Tibial artery (tissue), 4 donors: ENCODE results near the gene SKIC2.

Experiments
- DNase-seq, 2 donors: peaks; one replicate each; pipeline ENCODE4 v3.0.0-alpha.2; 2019
- H3K27ac ChIP-seq, 2 donors: fragments of 200-600 bp; sonication (generic) in 1 of 2; 1 replicate in 1 of 2; 2 replicates in 1 of 2; pipeline ENCODE4 v1.5.1; 2018 to 2019; ENCODE audit warnings: mild to moderate bottlenecking in 1 of 2
- H3K27me3 ChIP-seq, 2 donors: fragments of 200-600 bp; sonication (generic) in 1 of 2; one replicate each; pipeline versions ENCODE4 v1.5.1 to v1.6.0; 2016 to 2019
- H3K36me3 ChIP-seq, 3 donors: fragments of 200-600 bp; sonication (generic) in 2 of 3; one replicate each; pipeline ENCODE4 v1.5.1; 2016 to 2019; ENCODE audit warnings: mild to moderate bottlenecking in 2 of 3
- H3K4me1 ChIP-seq, 4 donors: fragments of 200-600 bp; sonication (generic) in 2 of 4; 1 replicate in 3 of 4; 2 replicates in 1 of 4; pipeline ENCODE4 v1.5.1; 2016 to 2019
- H3K4me3 ChIP-seq, 2 donors: fragments of 200-600 bp; sonication (generic) in 1 of 2; 1 replicate in 1 of 2; 2 replicates in 1 of 2; pipeline ENCODE4 v1.5.1; 2018 to 2019; ENCODE audit warnings: mild to moderate bottlenecking in 2 of 2
- H3K9me3 ChIP-seq, 3 donors: fragments of 200-600 bp; sonication (generic) in 1 of 3; one replicate each; pipeline ENCODE4 v1.5.1; 2016 to 2019
- CTCF ChIP-seq, 2 experiments: fragments of 200-600 bp in 1 of 2; fragments of 450-650 bp in 1 of 2; IDR thresholded peaks; one replicate each; pipeline ENCODE4 v1.5.1; 2017 to 2019; ENCODE audit warnings: antibody characterized with exemption in 2 of 2, mild to moderate bottlenecking in 1 of 2, moderate library complexity in 1 of 2
- intact Hi-C: fragments of 100-400 bp; cut with DNase I; formaldehyde crosslinking; loops from one replicate; pipeline ENCODE4 v1.15.0; 2023; ENCODE audit warnings: low total_unique reads

Gene SKIC2

DNA sequence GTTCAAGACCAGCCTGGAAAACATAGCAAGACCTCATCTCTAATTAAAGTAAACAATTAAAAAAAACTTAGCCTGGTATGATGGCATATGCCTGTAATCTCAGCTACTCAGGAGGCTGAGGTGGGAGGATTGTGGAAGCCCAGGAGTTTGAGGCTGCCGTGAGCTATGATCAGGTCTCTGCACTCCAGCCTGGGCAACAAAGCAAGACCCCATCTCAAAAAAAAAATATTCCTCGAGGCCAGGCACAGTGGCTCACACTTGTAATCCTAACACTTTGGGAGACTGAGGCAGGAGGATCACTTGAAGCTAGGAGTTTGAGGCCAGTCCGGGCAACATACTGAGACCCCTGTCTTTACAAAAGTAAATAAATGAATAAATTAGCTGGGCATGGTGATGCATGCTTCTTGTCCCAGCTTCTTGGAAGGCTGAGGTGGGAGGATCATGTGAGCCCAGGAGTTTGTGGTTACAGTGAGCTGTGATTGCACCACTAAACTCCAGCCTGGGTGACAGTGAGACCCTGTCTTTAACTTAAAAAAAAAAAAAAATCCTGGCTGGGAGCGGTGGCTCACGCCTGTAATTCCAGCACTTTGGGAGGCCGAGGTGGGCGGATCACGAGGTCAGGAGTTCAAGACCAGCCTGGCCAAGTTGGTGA lies 40.8 kb upstream of the SKIC2 start:
- H3K4me3 ChIP-seq, result no peak overlapping the region
- no peaks in the 10 kb centered on the region for H3K4me1 ChIP-seq
- no peak for TF ChIP-seq CTCF (IDR thresholded peaks at IDR 0.05)
- intact Hi-C loops, result no loop called here
- H3K27ac ChIP-seq, result no peak overlapping the region
- peaks cover 0 to 2% of the 10 kb centered on the region in 2 donors for H3K27me3 ChIP-seq
- no peak for DNase-seq
- no peaks in the 10 kb centered on the region for H3K9me3 ChIP-seq
- no peaks in the 10 kb centered on the region for H3K36me3 ChIP-seq

GRCh38 chr6:31919624-31920303 lies 39.2 kb upstream of the SKIC2 start:
- DNase-seq, result no peak
- intact Hi-C loops, result no loop called here

GRCh38 chr6:31920811-31921210 lies 38.2 kb upstream of the SKIC2 start:
- H3K4me1 ChIP-seq, result no peaks in the 10 kb centered on the region
- H3K27me3 ChIP-seq, result peaks cover 0 to under 1% of the 10 kb centered on the region in 2 donors
- no peak for DNase-seq
- H3K9me3 ChIP-seq, result no peaks in the 10 kb centered on the region
- H3K4me3 ChIP-seq, result no peak overlapping the region
- H3K27ac ChIP-seq, result no peak overlapping the region
- no peaks in the 10 kb centered on the region for H3K36me3 ChIP-seq
- TF ChIP-seq CTCF (IDR thresholded peaks at IDR 0.05), result no peak
- intact Hi-C loops, result no loop called here

More at GRCh38 chr6:31919624-31920303, 39.2 kb upstream of the SKIC2 start:
- TF ChIP-seq CTCF (IDR thresholded peaks at IDR 0.05), result no peak
- Histone ChIP-seq H3K27me3 (peaks cover 0 to 2% of the 10 kb centered on the region in 2 donors), H3K27ac (no peak overlapping the region), H3K36me3 (no peaks in the 10 kb centered on the region), H3K4me1 (no peaks in the 10 kb centered on the region), H3K4me3 (no peak overlapping the region), H3K9me3 (no peaks in the 10 kb centered on the region)

GRCh38 chr6:31922942-31923341 lies 36.0 kb upstream of the SKIC2 start:
- Histone ChIP-seq H3K27ac (no peak overlapping the region), H3K36me3 (no peaks in the 10 kb centered on the region), H3K27me3 (no peaks in the 10 kb centered on the region), H3K9me3 (no peaks in the 10 kb centered on the region), H3K4me1 (no peaks in the 10 kb centered on the region), H3K4me3 (no peak overlapping the region)
- intact Hi-C loops, result no loop called here
- DNase-seq, result no peak
- TF ChIP-seq CTCF (IDR thresholded peaks at IDR 0.05), result no peak

DNA sequence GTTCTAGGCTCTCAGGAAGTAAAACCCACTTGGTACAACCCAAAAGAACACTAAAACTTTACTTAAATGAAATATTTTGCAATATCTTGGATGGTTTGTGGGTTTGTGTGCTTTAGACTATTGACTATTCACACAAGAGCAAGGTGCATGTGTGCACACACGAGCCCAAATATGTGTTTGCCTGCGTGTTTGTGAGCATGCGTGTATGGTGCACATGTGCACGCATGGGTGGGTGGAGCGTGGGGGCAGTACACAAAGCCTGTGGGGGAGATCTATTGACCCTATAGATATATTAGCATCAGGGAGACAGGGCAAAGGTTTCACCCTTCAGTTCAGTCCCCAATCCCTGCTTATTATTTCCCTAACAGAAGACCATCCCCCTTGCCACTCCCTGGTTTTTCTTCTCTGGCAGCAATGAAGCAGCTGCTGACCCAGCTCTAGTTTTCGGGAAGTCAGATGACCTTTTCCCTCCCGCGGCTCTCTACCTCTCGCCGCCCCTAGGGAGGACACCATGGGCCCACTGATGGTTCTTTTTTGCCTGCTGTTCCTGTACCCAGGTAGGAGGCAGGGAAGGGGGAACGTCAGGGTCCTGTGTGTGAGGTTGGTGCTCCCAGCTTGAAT lies 31.6 kb upstream of the SKIC2 start, which contains the start of gene C2:
Gene C2, plus strand, starts transcription at position 476 of the 621 bp plus-strand sequence. Its CDS starts 36 bp downstream, at position 512.
- intact Hi-C loops, result no loop called here
- Histone ChIP-seq H3K27me3 (peaks cover 0 to 5% of the 10 kb centered on the region in 2 donors), H3K36me3 (no peaks in the 10 kb centered on the region), H3K4me3 (peak within 1 kb of the TSS in 1 of 2 donors; percentile 6), H3K9me3 (no peaks in the 10 kb centered on the region), H3K4me1 (no peaks in the 10 kb centered on the region), H3K27ac (no peak within 1 kb of the TSS)
- DNase-seq, result no peak
- TF ChIP-seq CTCF (IDR thresholded peaks at IDR 0.05), result no peak
